RWPE2 (cell line): ENCODE results near the gene OVOL3.

Source experiments
- ATAC-seq: fragments of 200-7000 bp; cut with Tn5 transposase; 3 replicates; pipeline ENCODE4 v1.9.1; 2021; ENCODE audit warnings: low read depth
- DNase-seq: peaks from one replicate; pipeline ENCODE4 v3.0.0-alpha.2; 2020; ENCODE audit warnings: low spot score
- H3K27ac ChIP-seq: fragments of 450-650 bp; 2 replicates; pipeline ENCODE4 v1.5.1; 2017; ENCODE audit warnings: mild to moderate bottlenecking; ENCODE audit not compliant: poor library complexity, severe bottlenecking
- H3K27me3 ChIP-seq: fragments of 250-450 bp; sonication (Bioruptor Pico); 2 replicates; pipeline ENCODE4 v1.5.1; 2021; ENCODE audit warnings: mild to moderate bottlenecking, moderate library complexity; ENCODE audit not compliant: insufficient read depth, poor library complexity, severe bottlenecking
- H3K36me3 ChIP-seq: fragments of 250-450 bp; sonication (Bioruptor Pico); 2 replicates; pipeline ENCODE4 v1.5.1; 2020; ENCODE audit warnings: low read depth, mild to moderate bottlenecking, moderate library complexity
- H3K4me1 ChIP-seq: fragments of 250-450 bp; sonication (Bioruptor Pico); 2 replicates; pipeline ENCODE4 v1.5.1; 2021; ENCODE audit warnings: mild to moderate bottlenecking, moderate library complexity; ENCODE audit not compliant: insufficient read depth, poor library complexity, severe bottlenecking
- H3K4me3 ChIP-seq: fragments of 250-450 bp; sonication (Bioruptor Pico); 2 replicates; pipeline ENCODE4 v1.5.1; 2021; ENCODE audit warnings: mild to moderate bottlenecking, moderate library complexity; ENCODE audit not compliant: severe bottlenecking
- H3K9me3 ChIP-seq: fragments of 250-450 bp; sonication (Bioruptor Pico); 2 replicates; pipeline ENCODE4 v1.5.1; 2021; ENCODE audit warnings: mild to moderate bottlenecking, moderate library complexity; ENCODE audit not compliant: severe bottlenecking
- TF ChIP-seq, protein P1 (sequence below): fragments of 450-650 bp; IDR thresholded peaks from one replicate; pipeline ENCODE4 v1.5.1; 2017; ENCODE audit warnings: mild to moderate bottlenecking, moderate library complexity; ENCODE audit not compliant: poor library complexity, severe bottlenecking

OVOL3 gene

DNA sequence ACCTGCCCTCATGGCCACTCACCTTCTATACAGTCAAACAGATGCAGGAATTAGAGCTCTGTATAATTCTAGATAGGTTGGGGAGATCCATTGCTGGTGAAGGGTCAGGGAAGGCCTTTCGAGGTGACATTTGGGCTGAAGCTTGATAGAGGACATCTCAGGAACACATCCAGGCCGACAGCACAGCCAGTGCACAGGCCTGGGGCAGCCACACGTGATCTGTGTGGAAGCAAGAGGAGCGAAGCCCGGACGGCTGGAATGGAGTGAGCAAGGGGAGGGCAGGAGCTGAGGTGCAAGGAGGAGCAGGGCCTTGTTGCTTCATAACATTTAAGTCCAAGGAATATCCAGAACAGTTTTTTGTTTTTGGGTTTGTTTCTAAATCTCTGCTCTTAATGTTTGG, 4.5 kb upstream of the OVOL3 start:
- no peak for DNase-seq
- TF ChIP-seq, protein P1, sequence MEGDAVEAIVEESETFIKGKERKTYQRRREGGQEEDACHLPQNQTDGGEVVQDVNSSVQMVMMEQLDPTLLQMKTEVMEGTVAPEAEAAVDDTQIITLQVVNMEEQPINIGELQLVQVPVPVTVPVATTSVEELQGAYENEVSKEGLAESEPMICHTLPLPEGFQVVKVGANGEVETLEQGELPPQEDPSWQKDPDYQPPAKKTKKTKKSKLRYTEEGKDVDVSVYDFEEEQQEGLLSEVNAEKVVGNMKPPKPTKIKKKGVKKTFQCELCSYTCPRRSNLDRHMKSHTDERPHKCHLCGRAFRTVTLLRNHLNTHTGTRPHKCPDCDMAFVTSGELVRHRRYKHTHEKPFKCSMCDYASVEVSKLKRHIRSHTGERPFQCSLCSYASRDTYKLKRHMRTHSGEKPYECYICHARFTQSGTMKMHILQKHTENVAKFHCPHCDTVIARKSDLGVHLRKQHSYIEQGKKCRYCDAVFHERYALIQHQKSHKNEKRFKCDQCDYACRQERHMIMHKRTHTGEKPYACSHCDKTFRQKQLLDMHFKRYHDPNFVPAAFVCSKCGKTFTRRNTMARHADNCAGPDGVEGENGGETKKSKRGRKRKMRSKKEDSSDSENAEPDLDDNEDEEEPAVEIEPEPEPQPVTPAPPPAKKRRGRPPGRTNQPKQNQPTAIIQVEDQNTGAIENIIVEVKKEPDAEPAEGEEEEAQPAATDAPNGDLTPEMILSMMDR, result no peak
- peaks cover 20% of the 10 kb centered on the region for H3K36me3 ChIP-seq
- H3K27me3 ChIP-seq, result no peaks in the 10 kb centered on the region
- H3K4me1 ChIP-seq, result no peaks in the 10 kb centered on the region
- no peak overlapping the region for H3K4me3 ChIP-seq
- no peak for ATAC-seq
- H3K9me3 ChIP-seq, result no peaks in the 10 kb centered on the region
- H3K27ac ChIP-seq, result no peak overlapping the region

DNA sequence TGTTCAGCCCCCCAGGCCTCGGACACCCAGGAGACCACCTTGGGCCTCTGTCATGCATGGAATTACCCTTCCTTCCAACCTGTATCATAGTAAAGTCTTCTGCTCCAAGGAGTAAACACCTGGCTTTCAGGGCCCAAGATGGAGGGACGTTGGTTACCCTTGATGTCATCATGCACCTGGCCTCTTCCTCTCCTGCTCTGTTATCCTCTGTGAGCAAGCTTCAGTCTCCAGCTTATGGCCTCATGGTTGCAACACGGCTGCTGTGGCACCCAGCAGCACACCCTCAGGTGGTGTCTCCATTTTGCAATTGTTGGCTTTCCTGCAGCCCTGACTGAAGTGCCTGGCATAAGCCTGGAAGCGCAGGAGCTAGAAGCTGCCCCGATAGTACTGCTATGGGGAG, 4.0 kb upstream of the OVOL3 start:
- TF ChIP-seq, protein P1, result no peak
- Histone ChIP-seq H3K4me3 (no peak overlapping the region), H3K36me3 (peaks cover 15% of the 10 kb centered on the region), H3K27ac (no peak overlapping the region), H3K9me3 (no peaks in the 10 kb centered on the region), H3K27me3 (no peaks in the 10 kb centered on the region), H3K4me1 (no peaks in the 10 kb centered on the region)
- ATAC-seq (no peak), DNase-seq (no peak)

DNA sequence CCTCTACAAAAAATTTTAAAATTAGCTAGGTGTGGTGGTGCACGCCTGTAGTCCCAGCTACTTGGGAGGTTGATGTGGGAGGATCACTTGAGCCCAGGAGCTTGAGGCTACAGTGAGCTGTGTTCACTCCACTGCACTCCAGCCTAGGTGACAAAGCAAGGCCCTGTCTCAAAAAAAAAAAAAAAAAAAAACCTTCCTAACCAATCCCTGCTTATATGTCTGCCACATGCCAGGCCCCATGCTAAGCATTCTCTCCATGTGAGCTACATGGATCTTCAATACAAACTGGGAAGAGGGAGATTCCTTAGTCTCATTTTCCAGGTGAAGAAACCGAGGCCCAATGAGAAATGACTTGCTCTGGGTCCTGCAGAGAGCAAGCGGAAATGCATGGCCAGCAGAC, 2.3 kb upstream of the OVOL3 start:
- peaks cover 12% of the 10 kb centered on the region; the same call in 1 of the 2 replicates for H3K36me3 ChIP-seq
- no peak for ATAC-seq

DNA sequence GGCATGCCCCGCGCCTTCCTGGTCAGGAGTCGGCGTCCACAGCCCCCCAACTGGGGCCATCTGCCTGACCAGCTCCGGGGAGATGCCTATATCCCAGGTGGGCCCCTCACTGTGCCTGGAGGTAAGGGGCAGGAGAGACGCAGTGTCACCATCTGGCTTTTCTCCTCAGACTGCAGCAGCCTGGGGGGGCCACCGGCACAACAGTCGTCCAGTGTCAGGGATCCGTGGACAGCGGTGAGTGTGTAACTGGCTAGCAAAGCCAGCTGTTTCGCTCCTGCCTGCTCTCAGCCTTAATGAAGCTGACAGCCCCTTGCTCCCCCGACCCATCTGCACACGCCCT, 227 bp downstream of the OVOL3 start:
- TF ChIP-seq, protein P1, result no peak
- H3K27ac ChIP-seq, result no peak overlapping the region
- no peaks in the 10 kb centered on the region for H3K9me3 ChIP-seq
- H3K36me3 ChIP-seq, result peaks cover 13% of the 10 kb centered on the region
- no peaks in the 10 kb centered on the region for H3K4me1 ChIP-seq
- H3K27me3 ChIP-seq, result no peaks in the 10 kb centered on the region
- no peak overlapping the region for H3K4me3 ChIP-seq
- ATAC-seq (no peak), DNase-seq (no peak)

More for the DNA sequence above, 2.3 kb upstream of the OVOL3 start:
- H3K27ac ChIP-seq, result no peak overlapping the region
- H3K9me3 ChIP-seq, result no peaks in the 10 kb centered on the region
- no peaks in the 10 kb centered on the region for H3K27me3 ChIP-seq
- TF ChIP-seq, protein P1, result no peak
- H3K4me1 ChIP-seq, result no peaks in the 10 kb centered on the region
- DNase-seq, result no peak
- no peak overlapping the region for H3K4me3 ChIP-seq

DNA sequence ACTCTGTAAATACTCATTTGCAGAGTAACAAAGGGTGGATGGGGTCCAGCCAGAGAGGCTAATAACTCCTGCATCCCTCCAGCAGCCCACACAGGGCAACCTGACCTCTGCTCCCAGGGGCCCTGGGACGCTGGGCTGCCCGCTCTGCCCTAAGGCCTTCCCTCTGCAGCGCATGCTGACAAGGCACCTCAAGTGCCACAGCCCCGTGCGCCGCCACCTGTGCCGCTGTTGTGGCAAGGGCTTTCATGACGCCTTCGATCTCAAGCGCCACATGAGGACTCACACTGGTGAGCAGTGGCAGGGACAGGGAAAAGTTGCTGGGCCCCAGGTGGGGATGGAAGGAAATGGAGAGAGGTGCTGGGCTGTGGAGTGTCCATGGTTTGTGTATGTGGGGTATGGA, 1.7 kb downstream of the OVOL3 start:
- H3K36me3 ChIP-seq, result peaks cover 28% of the 10 kb centered on the region
- DNase-seq (no peak), ATAC-seq (no peak)
- TF ChIP-seq, protein P1, result no peak
- no peaks in the 10 kb centered on the region for H3K4me1 ChIP-seq
- no peaks in the 10 kb centered on the region for H3K27me3 ChIP-seq
- no peak overlapping the region for H3K4me3 ChIP-seq
- H3K9me3 ChIP-seq, result no peaks in the 10 kb centered on the region
- no peak overlapping the region for H3K27ac ChIP-seq
